ENCODE results near the gene PCBP3.
A peak's percentile ranks its signal among the peaks of the same experiment; 100 is the strongest.

The PCBP3 gene

DNA sequence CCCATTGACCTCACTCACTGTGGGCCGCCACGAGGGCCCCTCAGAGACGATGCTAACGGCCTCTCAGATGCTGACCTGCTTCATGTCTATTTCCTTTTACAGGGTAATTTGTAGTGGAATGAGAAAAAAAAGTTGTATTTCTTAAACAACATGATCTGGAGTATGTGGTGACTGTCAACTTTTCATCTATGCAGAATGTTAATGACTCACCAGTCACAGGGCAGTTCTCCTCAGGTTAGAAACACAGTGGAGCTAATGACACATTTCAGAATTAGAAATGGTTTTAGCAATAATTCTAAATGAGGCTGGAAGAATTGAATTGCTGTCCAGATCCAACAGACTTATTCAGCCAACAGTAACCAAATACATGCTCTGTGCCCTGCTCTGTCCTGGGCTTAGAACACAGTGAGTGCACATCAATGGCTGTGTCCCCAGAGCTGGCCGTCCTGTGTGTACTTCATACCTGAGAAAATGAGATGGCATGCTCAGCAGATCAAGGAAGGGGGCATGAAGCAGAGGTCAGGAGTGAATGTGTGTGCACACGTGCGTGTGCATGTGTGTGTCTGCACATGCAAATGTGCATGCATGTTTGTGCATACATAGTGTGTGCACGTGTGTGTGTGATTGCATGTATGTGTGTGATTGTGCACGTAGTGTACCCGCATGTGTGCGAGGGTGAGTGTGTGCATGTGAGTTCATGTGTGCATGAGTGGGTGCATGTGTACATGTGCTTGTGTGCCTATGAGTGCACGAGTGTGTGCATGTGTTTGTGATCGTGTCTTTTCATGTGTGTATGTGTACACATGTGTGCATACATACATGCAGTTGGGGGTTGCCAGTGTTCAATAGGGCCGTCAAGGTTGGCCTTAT lies 145.3 kb downstream of the PCBP3 start:
- DNase-seq (ENCODE audit: low read depth), result peak; percentile 50
- TF ChIP-seq, protein P1, sequence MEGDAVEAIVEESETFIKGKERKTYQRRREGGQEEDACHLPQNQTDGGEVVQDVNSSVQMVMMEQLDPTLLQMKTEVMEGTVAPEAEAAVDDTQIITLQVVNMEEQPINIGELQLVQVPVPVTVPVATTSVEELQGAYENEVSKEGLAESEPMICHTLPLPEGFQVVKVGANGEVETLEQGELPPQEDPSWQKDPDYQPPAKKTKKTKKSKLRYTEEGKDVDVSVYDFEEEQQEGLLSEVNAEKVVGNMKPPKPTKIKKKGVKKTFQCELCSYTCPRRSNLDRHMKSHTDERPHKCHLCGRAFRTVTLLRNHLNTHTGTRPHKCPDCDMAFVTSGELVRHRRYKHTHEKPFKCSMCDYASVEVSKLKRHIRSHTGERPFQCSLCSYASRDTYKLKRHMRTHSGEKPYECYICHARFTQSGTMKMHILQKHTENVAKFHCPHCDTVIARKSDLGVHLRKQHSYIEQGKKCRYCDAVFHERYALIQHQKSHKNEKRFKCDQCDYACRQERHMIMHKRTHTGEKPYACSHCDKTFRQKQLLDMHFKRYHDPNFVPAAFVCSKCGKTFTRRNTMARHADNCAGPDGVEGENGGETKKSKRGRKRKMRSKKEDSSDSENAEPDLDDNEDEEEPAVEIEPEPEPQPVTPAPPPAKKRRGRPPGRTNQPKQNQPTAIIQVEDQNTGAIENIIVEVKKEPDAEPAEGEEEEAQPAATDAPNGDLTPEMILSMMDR (conservative IDR thresholded peaks at IDR 0.05; ENCODE audit: control insufficient read depth, insufficient read depth, low read depth, low read length), result no peak
- no peak overlapping the region for H3K4me3 ChIP-seq (ENCODE audit: control insufficient read depth, low read depth, low read length)

DNA sequence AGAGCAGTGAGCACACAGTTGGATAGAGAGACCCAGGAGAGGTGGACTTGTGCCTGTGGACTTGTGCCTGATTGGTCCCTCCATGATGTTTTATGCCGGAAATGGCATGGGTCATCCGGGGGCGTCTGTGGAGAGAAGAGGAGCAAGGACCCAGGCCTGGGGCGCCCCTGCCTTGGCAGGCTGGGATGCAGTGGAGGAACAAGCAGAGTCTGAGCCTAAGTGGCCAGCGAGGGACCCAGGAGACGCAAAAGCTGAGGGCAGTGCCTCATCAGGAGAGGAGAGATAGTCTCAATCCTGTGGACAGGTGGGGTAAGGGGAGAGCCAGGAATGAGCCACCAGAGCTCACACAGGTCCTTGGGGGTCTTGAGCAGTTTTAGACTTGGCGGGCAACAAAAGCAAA lies 146.9 kb downstream of the PCBP3 start:
- TF ChIP-seq, protein P1 (conservative IDR thresholded peaks at IDR 0.05; ENCODE audit: control insufficient read depth, insufficient read depth, low read depth, low read length), result no peak
- no peak for DNase-seq (ENCODE audit: low read depth)
- no peak overlapping the region for H3K4me3 ChIP-seq (ENCODE audit: control insufficient read depth, low read depth, low read length)

- TF ChIP-seq, protein P1 (conservative IDR thresholded peaks at IDR 0.05; ENCODE audit: control insufficient read depth, insufficient read depth, low read depth, low read length), result no peak
- H3K4me3 ChIP-seq (ENCODE audit: control insufficient read depth, low read depth, low read length), result no peak overlapping the region
- DNase-seq (ENCODE audit: low read depth), result no peak
These were observed 148.3 kb downstream of the PCBP3 start for GRCh38 chr21:45791562-45792418.

- TF ChIP-seq, protein P1 (conservative IDR thresholded peaks at IDR 0.05; ENCODE audit: control insufficient read depth, insufficient read depth, low read depth, low read length), result no peak
- no peak for DNase-seq (ENCODE audit: low read depth)
- H3K4me3 ChIP-seq (ENCODE audit: control insufficient read depth, low read depth, low read length), result no peak overlapping the region
These were observed 149.3 kb downstream of the PCBP3 start for GRCh38 chr21:45792682-45793383.

DNA sequence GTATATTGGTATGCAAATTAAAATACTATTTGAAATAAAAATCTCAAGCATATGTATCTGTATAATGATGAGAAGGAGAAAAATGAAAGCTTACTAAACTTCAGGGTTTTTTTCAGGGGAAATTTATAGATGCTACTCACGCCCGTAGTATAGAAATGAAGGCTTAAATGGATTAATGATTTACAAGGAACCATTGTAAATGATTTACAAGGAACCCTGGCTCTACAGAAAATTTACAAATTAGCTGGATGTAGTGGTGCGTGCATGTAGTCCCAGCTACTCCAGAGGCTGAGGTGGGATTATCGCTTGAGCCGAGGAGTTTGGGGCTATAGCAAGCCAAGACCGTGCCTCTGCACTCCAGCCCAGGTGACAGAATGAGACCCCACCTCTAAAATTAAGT lies 150.5 kb downstream of the PCBP3 start:
- DNase-seq (ENCODE audit: low read depth), result no peak
- TF ChIP-seq, protein P1 (conservative IDR thresholded peaks at IDR 0.05; ENCODE audit: control insufficient read depth, insufficient read depth, low read depth, low read length), result no peak
- H3K4me3 ChIP-seq (ENCODE audit: control insufficient read depth, low read depth, low read length), result no peak overlapping the region

DNA sequence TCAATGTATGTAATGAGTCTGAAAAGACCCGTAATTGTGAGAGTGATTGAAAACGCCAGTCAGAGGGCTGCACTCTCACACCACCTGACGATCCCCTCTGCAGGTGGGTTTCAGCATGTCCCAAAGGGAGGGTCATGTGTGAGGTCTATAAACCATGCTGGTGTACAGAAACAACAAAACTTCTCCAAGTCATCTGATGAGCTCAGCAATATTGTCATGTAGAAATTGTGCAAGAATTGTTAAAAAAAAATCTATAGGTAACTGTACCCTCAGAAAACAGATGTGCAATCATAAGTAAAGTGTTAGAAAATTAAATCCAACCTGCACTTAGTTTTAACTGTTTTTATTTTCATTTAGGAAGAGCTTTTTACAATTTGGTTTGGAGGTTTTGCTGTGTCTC lies 152.5 kb downstream of the PCBP3 start:
- TF ChIP-seq, protein P1 (conservative IDR thresholded peaks at IDR 0.05; ENCODE audit: control insufficient read depth, insufficient read depth, low read depth, low read length), result no peak
- no peak for DNase-seq (ENCODE audit: low read depth)
- no peak overlapping the region for H3K4me3 ChIP-seq (ENCODE audit: control insufficient read depth, low read depth, low read length)
